Activated naive CD8-positive, alpha-beta T cell (primary cell): ENCODE measurements around the gene NOS3.
"Not testable (repeated sequence)": the region's sequence is repeated elsewhere in the genome, so short reads cannot be mapped to it uniquely, and the experiment has no call there.

Source experiments
- H3K27ac Mint-ChIP-seq: one replicate; pipeline ENCODE4 v1.8.0; 2021; ENCODE audit warnings: mixed read lengths
- H3K27me3 Mint-ChIP-seq: one replicate; pipeline ENCODE4 v1.8.0; 2021; ENCODE audit warnings: mixed read lengths
- H3K36me3 Mint-ChIP-seq: one replicate; pipeline ENCODE4 v1.8.0; 2021; ENCODE audit warnings: mixed read lengths
- H3K4me1 Mint-ChIP-seq: one replicate; pipeline ENCODE4 v1.8.0; 2021; ENCODE audit warnings: low read depth, mixed read lengths
- H3K4me3 Mint-ChIP-seq: one replicate; pipeline ENCODE4 v1.8.0; 2021; ENCODE audit warnings: mild to moderate bottlenecking, mixed read lengths
- H3K9me3 Mint-ChIP-seq: one replicate; pipeline ENCODE4 v1.8.0; 2021; ENCODE audit warnings: low read depth, mixed read lengths

The NOS3 gene

GRCh38 chr7:151017953-151018420, 27.2 kb downstream of the NOS3 start:
- Mint-ChIP-seq H3K4me3 (peak overlapping the region; percentile 83), H3K27ac (peak overlapping the region; percentile 82), H3K27me3 (peaks cover 2% of the 10 kb centered on the region), H3K4me1 (peaks cover 45% of the 10 kb centered on the region), H3K9me3 (no peaks in the 10 kb centered on the region), H3K36me3 (no peaks in the 10 kb centered on the region)

GRCh38 chr7:151018421-151019129, 27.8 kb downstream of the NOS3 start:
- peak overlapping the region; percentile 82 for H3K27ac Mint-ChIP-seq
- no peaks in the 10 kb centered on the region for H3K36me3 Mint-ChIP-seq
- H3K9me3 Mint-ChIP-seq: no peaks in the 10 kb centered on the region
- H3K27me3 Mint-ChIP-seq: peaks cover 2% of the 10 kb centered on the region
- peak overlapping the region; percentile 83 for H3K4me3 Mint-ChIP-seq
- H3K4me1 Mint-ChIP-seq: peaks cover 45% of the 10 kb centered on the region

- Mint-ChIP-seq H3K4me1 (peaks cover 45% of the 10 kb centered on the region), H3K9me3 (no peaks in the 10 kb centered on the region), H3K27me3 (peaks cover 2% of the 10 kb centered on the region), H3K36me3 (no peaks in the 10 kb centered on the region), H3K27ac (peak overlapping the region; percentile 81), H3K4me3 (peak overlapping the region; percentile 69)
Observed at GRCh38 chr7:151019130-151019447, 28.3 kb downstream of the NOS3 start.

GRCh38 chr7:151020231-151020630, 29.4 kb downstream of the NOS3 start:
- H3K4me3 Mint-ChIP-seq: peak overlapping the region; percentile 13
- H3K27ac Mint-ChIP-seq: no peak overlapping the region
- H3K27me3 Mint-ChIP-seq: peaks cover 2% of the 10 kb centered on the region

GRCh38 chr7:151023232-151023631, 32.4 kb downstream of the NOS3 start:
- Mint-ChIP-seq H3K27me3 (peaks cover 2% of the 10 kb centered on the region), H3K27ac (no peak overlapping the region), H3K4me1 (peaks cover 18% of the 10 kb centered on the region), H3K9me3 (no peaks in the 10 kb centered on the region), H3K36me3 (no peaks in the 10 kb centered on the region), H3K4me3 (no peak overlapping the region)

More at GRCh38 chr7:151020231-151020630, 29.4 kb downstream of the NOS3 start:
- H3K9me3 Mint-ChIP-seq: no peaks in the 10 kb centered on the region
- H3K4me1 Mint-ChIP-seq: peaks cover 33% of the 10 kb centered on the region
- H3K36me3 Mint-ChIP-seq: no peaks in the 10 kb centered on the region

- Mint-ChIP-seq H3K27me3 (peaks cover 2% of the 10 kb centered on the region), H3K4me1 (peaks cover 20% of the 10 kb centered on the region), H3K9me3 (no peaks in the 10 kb centered on the region), H3K4me3 (no peak within 1 kb of the TSS), H3K27ac (no peak within 1 kb of the TSS), H3K36me3 (no peaks in the 10 kb centered on the region)
Observed at GRCh38 chr7:151024435-151025056, 33.7 kb downstream of the NOS3 start, which contains the start of gene ATG9B. TSS of gene ATG9B (minus strand) at chr7:151024494. CDS start at chr7:151024423, 71 bp downstream.

GRCh38 chr7:151025924-151026671, 35.3 kb downstream of the NOS3 start:
- Mint-ChIP-seq H3K36me3 (no peaks in the 10 kb centered on the region), H3K4me1 (peaks cover 22% of the 10 kb centered on the region), H3K4me3 (peak overlapping the region; percentile 4), H3K9me3 (no peaks in the 10 kb centered on the region), H3K27me3 (peaks cover 2% of the 10 kb centered on the region), H3K27ac (no peak overlapping the region)

- H3K36me3 Mint-ChIP-seq, H3K9me3 Mint-ChIP-seq, H3K27me3 Mint-ChIP-seq: not testable (repeated sequence)
- Mint-ChIP-seq H3K27ac (peak overlapping the region; percentile 96), H3K4me3 (peak overlapping the region; percentile 95), H3K4me1 (peaks cover 23% of the 10 kb centered on the region)
Observed at GRCh38 chr7:151026771-151027727, 36.2 kb downstream of the NOS3 start.

GRCh38 chr7:151027728-151028130, 36.9 kb downstream of the NOS3 start:
- H3K27ac Mint-ChIP-seq: peak overlapping the region; percentile 96
- H3K9me3 Mint-ChIP-seq, H3K27me3 Mint-ChIP-seq, H3K36me3 Mint-ChIP-seq: not testable (repeated sequence)
- H3K4me3 Mint-ChIP-seq: peak overlapping the region; percentile 95
- peaks cover 23% of the 10 kb centered on the region for H3K4me1 Mint-ChIP-seq

- Mint-ChIP-seq H3K9me3 (no peaks in the 10 kb centered on the region), H3K27ac (peak within 1 kb of the TSS; percentile 96), H3K27me3 (no peaks in the 10 kb centered on the region), H3K4me3 (peak within 1 kb of the TSS; percentile 95), H3K4me1 (peaks cover 23% of the 10 kb centered on the region), H3K36me3 (no peaks in the 10 kb centered on the region)
Observed at GRCh38 chr7:151028131-151028947, 37.5 kb downstream of the NOS3 start, which contains the start of gene ABCB8. TSS of gene ABCB8 (plus strand) at chr7:151028450. CDS start at chr7:151028516, 66 bp downstream.

GRCh38 chr7:151028948-151029501, 38.2 kb downstream of the NOS3 start:
- Mint-ChIP-seq H3K4me3 (peak overlapping the region; percentile 95), H3K9me3 (no peaks in the 10 kb centered on the region), H3K27me3 (no peaks in the 10 kb centered on the region), H3K4me1 (peaks cover 23% of the 10 kb centered on the region), H3K27ac (peak overlapping the region; percentile 96), H3K36me3 (no peaks in the 10 kb centered on the region)

- no peaks in the 10 kb centered on the region for H3K36me3 Mint-ChIP-seq
- H3K27me3 Mint-ChIP-seq: no peaks in the 10 kb centered on the region
- no peak overlapping the region for H3K27ac Mint-ChIP-seq
- H3K4me1 Mint-ChIP-seq: peaks cover 23% of the 10 kb centered on the region
- no peaks in the 10 kb centered on the region for H3K9me3 Mint-ChIP-seq
- H3K4me3 Mint-ChIP-seq: no peak overlapping the region
Observed at GRCh38 chr7:151031011-151031410, 40.2 kb downstream of the NOS3 start.
